GM23338 (cell line): ENCODE measurements around the gene CLEC4G. TPM values are rescaled to one million over a fixed set of nuclear protein-coding genes. Genes with fewer than 3 reads are reported as not detected.

Source experiments
- ATAC-seq: fragments of 200-7000 bp; cut with Tn5 transposase; 3 replicates; pipeline ENCODE4 v1.9.1; 2020
- DNase-seq: peaks from one replicate; pipeline ENCODE4 v3.0.0-alpha.2; 2015; ENCODE audit warnings: low spot score
- H2AFZ ChIP-seq: fragments of 200-600 bp; sonication (generic); 2 replicates; pipeline ENCODE4 v1.8.0; 2016; ENCODE audit warnings: antibody characterized with exemption, mild to moderate bottlenecking, moderate library complexity
- H3F3A ChIP-seq: fragments of 200-600 bp; sonication (generic); replicated peaks from 2 replicates; pipeline ENCODE4 v1.8.0; 2017; ENCODE audit warnings: antibody characterized with exemption, mixed run types, low read depth
- H3K27ac ChIP-seq: fragments of 200-600 bp; sonication (generic); 2 replicates; pipeline ENCODE4 v1.6.1; 2016; ENCODE audit warnings: low read depth
- H3K27me3 ChIP-seq: fragments of 200-600 bp; sonication (generic); 2 replicates; pipeline ENCODE4 v1.8.0; 2016; ENCODE audit warnings: mild to moderate bottlenecking, mixed run types, moderate library complexity; ENCODE audit not compliant: insufficient read depth
- H3K36me3 ChIP-seq: fragments of 200-600 bp; sonication (generic); 2 replicates; pipeline ENCODE4 v1.8.0; 2016; ENCODE audit warnings: mild to moderate bottlenecking; ENCODE audit not compliant: insufficient read depth
- H3K4me1 ChIP-seq: fragments of 200-600 bp; sonication (generic); 2 replicates; pipeline ENCODE4 v1.8.0; 2016; ENCODE audit warnings: mild to moderate bottlenecking, moderate library complexity; ENCODE audit not compliant: insufficient read depth
- H3K4me2 ChIP-seq: fragments of 200-600 bp; sonication (generic); 2 replicates; pipeline ENCODE4 v1.7.1; 2017; ENCODE audit warnings: mixed run types
- H3K4me3 ChIP-seq: fragments of 200-600 bp; sonication (generic); 2 replicates; pipeline ENCODE4 v1.6.1; 2016; ENCODE audit warnings: mixed run types
- H3K79me2 ChIP-seq: fragments of 200-600 bp; sonication (generic); replicated peaks from 2 replicates; pipeline ENCODE4 v1.8.0; 2017; ENCODE audit warnings: mild to moderate bottlenecking; ENCODE audit not compliant: insufficient read depth
- H3K9me2 ChIP-seq: fragments of 200-600 bp; sonication (generic); 2 replicates; pipeline ENCODE4 v1.8.0; 2017; ENCODE audit not compliant: insufficient read depth
- H4K20me1 ChIP-seq: fragments of 200-600 bp; sonication (generic); replicated peaks from 2 replicates; pipeline ENCODE4 v1.8.0; 2017; ENCODE audit warnings: mild to moderate bottlenecking; ENCODE audit not compliant: insufficient read depth
- H3K27ac Mint-ChIP-seq: 2 replicates; pipeline ENCODE4 v1.8.0; 2020; ENCODE audit warnings: inconsistent platforms, mild to moderate bottlenecking, moderate library complexity, mixed read lengths
- H3K27me3 Mint-ChIP-seq: 3 replicates; pipeline ENCODE4 v1.8.0; 2022; ENCODE audit warnings: low read depth, mild to moderate bottlenecking, moderate library complexity, mixed read lengths, inconsistent platforms; ENCODE audit not compliant: insufficient read depth, poor library complexity
- H3K36me3 Mint-ChIP-seq: 3 replicates; pipeline ENCODE4 v1.8.0; 2021; ENCODE audit warnings: low read depth, mild to moderate bottlenecking, inconsistent platforms, moderate library complexity, mixed read lengths
- H3K4me1 Mint-ChIP-seq: 3 replicates; pipeline ENCODE4 v1.8.0; 2020; ENCODE audit warnings: mild to moderate bottlenecking, inconsistent platforms, mixed read lengths
- H3K4me3 Mint-ChIP-seq: 3 replicates; pipeline ENCODE4 v1.8.0; 2021; ENCODE audit warnings: moderate library complexity, mild to moderate bottlenecking, inconsistent platforms, mixed read lengths
- H3K9me3 Mint-ChIP-seq: 3 replicates; pipeline ENCODE4 v1.8.0; 2020; ENCODE audit warnings: moderate library complexity, mild to moderate bottlenecking, inconsistent platforms, mixed read lengths
- EZH2 ChIP-seq: fragments of 200-600 bp; sonication (generic); IDR thresholded peaks from one replicate; pipeline ENCODE4 v1.8.0; 2017; ENCODE audit warnings: antibody characterized with exemption, mild to moderate bottlenecking, low read depth; ENCODE audit not compliant: unreplicated experiment
- EZH2phosphoT487 ChIP-seq: fragments of 200-600 bp; sonication (generic); IDR thresholded peaks from one replicate; pipeline ENCODE4 v1.8.1; 2018; ENCODE audit warnings: antibody characterized with exemption; ENCODE audit not compliant: unreplicated experiment
- JUNB ChIP-seq: IDR thresholded peaks from one replicate; pipeline ENCODE4 v1.6.1; 2016; ENCODE audit warnings: antibody characterized with exemption; ENCODE audit not compliant: unreplicated experiment
- POLR2AphosphoS5 ChIP-seq: IDR thresholded peaks from 2 replicates; pipeline ENCODE4 v1.6.1; 2016; ENCODE audit warnings: antibody characterized with exemption, low read depth
- ZNF114 ChIP-seq: fragments of 250-450 bp; sonication (Bioruptor Pico); IDR thresholded peaks from 2 replicates; pipeline ENCODE4 v1.5.0; 2020; ENCODE audit warnings: mild to moderate bottlenecking, moderate library complexity
- ZNF331 ChIP-seq: fragments of 250-450 bp; sonication (Bioruptor Pico); IDR thresholded peaks from 2 replicates; pipeline ENCODE4 v1.5.0; 2020; ENCODE audit warnings: low read depth, mild to moderate bottlenecking, moderate library complexity
- polyA plus RNA-seq: library from polyadenylated mRNA; unstranded; fragments of >200 nt; fragmentation: Nextera tagmentation; extraction: Ambion mirVana; gene quantifications from 2 replicates; pipeline ENCODE4 v1.2.1, GENCODE V29; 2016
- total RNA-seq: library from RNA; depleted of rRNA; stranded (reverse); fragments of >200 nt; shearing (Covaris generic); gene quantifications from 2 replicates; pipeline ENCODE4 v1.2.3, GENCODE V29; 2014
- TF ChIP-seq, protein P1 (sequence below): IDR thresholded peaks from 2 replicates; pipeline ENCODE4 v1.6.1; 2016; ENCODE audit warnings: antibody characterized with exemption
- TF ChIP-seq, protein P2 (sequence below): fragments of 250-450 bp; sonication (Bioruptor Pico); IDR thresholded peaks from 2 replicates; pipeline ENCODE4 v1.5.0; 2020; ENCODE audit warnings: mild to moderate bottlenecking, moderate library complexity

CLEC4G gene
- total and polyA plus RNA-seq, 2 experiments from 2014 or later = 0.52 to 0.65 TPM

DNA sequence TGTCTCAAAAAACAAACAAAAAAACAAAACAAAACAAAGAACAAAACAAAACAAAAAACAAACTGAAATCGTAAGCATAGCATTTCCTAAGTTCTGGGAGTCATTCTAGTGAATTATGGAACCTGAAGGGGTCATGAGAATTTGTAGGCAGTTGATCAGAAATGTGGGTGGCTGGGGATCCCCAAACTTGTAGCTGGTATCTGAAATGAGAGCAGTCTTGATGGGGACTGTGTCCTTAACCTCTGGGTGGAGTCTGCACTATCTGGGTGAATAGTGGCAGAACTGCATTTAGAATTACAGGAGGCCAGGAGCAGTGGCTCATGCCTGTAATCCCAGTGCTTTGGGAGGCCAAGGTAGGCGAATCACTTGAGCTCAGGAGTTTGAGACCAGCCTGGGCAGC is 6.1 kb downstream of the CLEC4G start:
- no peak for ATAC-seq
- no peak overlapping the region for H3K4me3 ChIP-seq
- H3K4me1 ChIP-seq = peaks cover 5% of the 10 kb centered on the region; the same call in 1 of the 2 replicates
- no peaks in the 10 kb centered on the region for H4K20me1 ChIP-seq
- no peak for DNase-seq
- no peaks in the 10 kb centered on the region for H3K36me3 Mint-ChIP-seq
- H3K27me3 ChIP-seq = peaks cover 38% of the 10 kb centered on the region
- H2AFZ ChIP-seq = no peak overlapping the region
- H3K4me3 Mint-ChIP-seq = no peak overlapping the region
- no peaks in the 10 kb centered on the region for H3K36me3 ChIP-seq
- no peaks in the 10 kb centered on the region for H3F3A ChIP-seq
- H3K4me1 Mint-ChIP-seq = peaks cover 12% of the 10 kb centered on the region
- no peaks in the 10 kb centered on the region for H3K79me2 ChIP-seq
- H3K27me3 Mint-ChIP-seq = peaks cover 28% of the 10 kb centered on the region
- H3K27ac ChIP-seq = no peak overlapping the region
- H3K27ac Mint-ChIP-seq = no peak overlapping the region
- peaks cover 2% of the 10 kb centered on the region; the same call in 1 of the 3 replicates for H3K9me3 Mint-ChIP-seq
- H3K4me2 ChIP-seq = no peak overlapping the region
- TF ChIP-seq EZH2phosphoT487 (no peak), JUNB (no peak), EZH2 (no peak), ZNF114 (CRISPR knock-in tag) (no peak), POLR2AphosphoS5 (no peak), ZNF331 (CRISPR knock-in tag) (no peak)
- TF ChIP-seq, protein P1, sequence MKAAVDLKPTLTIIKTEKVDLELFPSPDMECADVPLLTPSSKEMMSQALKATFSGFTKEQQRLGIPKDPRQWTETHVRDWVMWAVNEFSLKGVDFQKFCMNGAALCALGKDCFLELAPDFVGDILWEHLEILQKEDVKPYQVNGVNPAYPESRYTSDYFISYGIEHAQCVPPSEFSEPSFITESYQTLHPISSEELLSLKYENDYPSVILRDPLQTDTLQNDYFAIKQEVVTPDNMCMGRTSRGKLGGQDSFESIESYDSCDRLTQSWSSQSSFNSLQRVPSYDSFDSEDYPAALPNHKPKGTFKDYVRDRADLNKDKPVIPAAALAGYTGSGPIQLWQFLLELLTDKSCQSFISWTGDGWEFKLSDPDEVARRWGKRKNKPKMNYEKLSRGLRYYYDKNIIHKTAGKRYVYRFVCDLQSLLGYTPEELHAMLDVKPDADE = no peak
- TF ChIP-seq, protein P2, sequence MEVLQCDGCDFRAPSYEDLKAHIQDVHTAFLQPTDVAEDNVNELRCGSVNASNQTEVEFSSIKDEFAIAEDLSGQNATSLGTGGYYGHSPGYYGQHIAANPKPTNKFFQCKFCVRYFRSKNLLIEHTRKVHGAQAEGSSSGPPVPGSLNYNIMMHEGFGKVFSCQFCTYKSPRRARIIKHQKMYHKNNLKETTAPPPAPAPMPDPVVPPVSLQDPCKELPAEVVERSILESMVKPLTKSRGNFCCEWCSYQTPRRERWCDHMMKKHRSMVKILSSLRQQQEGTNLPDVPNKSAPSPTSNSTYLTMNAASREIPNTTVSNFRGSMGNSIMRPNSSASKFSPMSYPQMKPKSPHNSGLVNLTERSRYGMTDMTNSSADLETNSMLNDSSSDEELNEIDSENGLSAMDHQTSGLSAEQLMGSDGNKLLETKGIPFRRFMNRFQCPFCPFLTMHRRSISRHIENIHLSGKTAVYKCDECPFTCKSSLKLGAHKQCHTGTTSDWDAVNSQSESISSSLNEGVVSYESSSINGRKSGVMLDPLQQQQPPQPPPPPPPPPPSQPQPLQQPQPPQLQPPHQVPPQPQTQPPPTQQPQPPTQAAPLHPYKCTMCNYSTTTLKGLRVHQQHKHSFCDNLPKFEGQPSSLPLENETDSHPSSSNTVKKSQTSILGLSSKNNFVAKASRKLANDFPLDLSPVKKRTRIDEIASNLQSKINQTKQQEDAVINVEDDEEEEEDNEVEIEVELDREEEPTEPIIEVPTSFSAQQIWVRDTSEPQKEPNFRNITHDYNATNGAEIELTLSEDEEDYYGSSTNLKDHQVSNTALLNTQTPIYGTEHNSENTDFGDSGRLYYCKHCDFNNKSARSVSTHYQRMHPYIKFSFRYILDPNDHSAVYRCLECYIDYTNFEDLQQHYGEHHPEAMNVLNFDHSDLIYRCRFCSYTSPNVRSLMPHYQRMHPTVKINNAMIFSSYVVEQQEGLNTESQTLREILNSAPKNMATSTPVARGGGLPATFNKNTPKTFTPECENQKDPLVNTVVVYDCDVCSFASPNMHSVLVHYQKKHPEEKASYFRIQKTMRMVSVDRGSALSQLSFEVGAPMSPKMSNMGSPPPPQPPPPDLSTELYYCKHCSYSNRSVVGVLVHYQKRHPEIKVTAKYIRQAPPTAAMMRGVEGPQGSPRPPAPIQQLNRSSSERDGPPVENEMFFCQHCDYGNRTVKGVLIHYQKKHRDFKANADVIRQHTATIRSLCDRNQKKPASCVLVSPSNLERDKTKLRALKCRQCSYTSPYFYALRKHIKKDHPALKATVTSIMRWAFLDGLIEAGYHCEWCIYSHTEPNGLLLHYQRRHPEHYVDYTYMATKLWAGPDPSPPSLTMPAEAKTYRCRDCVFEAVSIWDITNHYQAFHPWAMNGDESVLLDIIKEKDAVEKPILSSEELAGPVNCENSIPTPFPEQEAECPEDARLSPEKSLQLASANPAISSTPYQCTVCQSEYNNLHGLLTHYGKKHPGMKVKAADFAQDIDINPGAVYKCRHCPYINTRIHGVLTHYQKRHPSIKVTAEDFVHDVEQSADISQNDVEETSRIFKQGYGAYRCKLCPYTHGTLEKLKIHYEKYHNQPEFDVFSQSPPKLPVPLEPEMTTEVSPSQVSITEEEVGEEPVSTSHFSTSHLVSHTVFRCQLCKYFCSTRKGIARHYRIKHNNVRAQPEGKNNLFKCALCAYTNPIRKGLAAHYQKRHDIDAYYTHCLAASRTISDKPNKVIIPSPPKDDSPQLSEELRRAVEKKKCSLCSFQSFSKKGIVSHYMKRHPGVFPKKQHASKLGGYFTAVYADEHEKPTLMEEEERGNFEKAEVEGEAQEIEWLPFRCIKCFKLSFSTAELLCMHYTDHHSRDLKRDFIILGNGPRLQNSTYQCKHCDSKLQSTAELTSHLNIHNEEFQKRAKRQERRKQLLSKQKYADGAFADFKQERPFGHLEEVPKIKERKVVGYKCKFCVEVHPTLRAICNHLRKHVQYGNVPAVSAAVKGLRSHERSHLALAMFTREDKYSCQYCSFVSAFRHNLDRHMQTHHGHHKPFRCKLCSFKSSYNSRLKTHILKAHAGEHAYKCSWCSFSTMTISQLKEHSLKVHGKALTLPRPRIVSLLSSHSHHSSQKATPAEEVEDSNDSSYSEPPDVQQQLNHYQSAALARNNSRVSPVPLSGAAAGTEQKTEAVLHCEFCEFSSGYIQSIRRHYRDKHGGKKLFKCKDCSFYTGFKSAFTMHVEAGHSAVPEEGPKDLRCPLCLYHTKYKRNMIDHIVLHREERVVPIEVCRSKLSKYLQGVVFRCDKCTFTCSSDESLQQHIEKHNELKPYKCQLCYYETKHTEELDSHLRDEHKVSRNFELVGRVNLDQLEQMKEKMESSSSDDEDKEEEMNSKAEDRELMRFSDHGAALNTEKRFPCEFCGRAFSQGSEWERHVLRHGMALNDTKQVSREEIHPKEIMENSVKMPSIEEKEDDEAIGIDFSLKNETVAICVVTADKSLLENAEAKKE (CRISPR knock-in tag) = no peak
- H3K9me2 ChIP-seq = no peaks in the 10 kb centered on the region
